ENCODE measurements around the gene APBA3. TPM values are rescaled to one million over a fixed set of nuclear protein-coding genes. Genes with fewer than 3 reads are reported as not detected.

The APBA3 gene
- total RNA-seq, 2 experiments from 2014 or later = 45.8 to 50.0 TPM

DNA sequence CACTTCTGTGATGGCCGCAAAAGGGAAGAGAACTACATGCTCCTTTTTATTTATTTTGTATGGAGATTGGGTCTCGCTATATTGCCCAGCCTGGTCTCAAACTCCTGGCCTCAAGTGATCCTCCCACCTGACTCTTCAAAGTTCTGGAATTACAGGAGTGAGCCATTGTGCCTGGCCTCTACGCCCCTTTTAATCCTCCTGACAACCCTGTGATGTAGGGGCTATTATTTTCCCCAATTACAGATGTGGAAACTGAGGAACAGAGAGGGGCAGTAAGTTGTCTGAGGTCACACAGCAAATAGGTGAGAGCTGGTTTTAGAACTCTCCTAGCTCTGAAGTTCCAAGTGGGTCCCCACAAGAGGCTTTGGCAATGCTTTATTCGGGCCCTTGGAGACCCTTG, 41.6 kb downstream of the APBA3 start:
- Mint-ChIP-seq H3K27me3 (peaks cover 8% of the 10 kb centered on the region), H3K36me3 (ENCODE audit: low read depth) (no peaks in the 10 kb centered on the region), H3K4me1 (ENCODE audit: low read depth) (peaks cover 4% of the 10 kb centered on the region), H3K27ac (no peak overlapping the region), H3K4me3 (no peak overlapping the region), H3K9me3 (no peaks in the 10 kb centered on the region)
- DNase-seq (no peak), ATAC-seq (ENCODE audit: poor library complexity) (no peak)
- Histone ChIP-seq H3K9me3 (ENCODE audit: control insufficient read depth in 1 of 2, insufficient read depth in 1 of 2, low read length in 2 of 2) (peaks cover 0 to 5% of the 10 kb centered on the region in 2 experiments), H3K4me3 (ENCODE audit: low read length) (no peak overlapping the region), H3K36me3 (ENCODE audit: insufficient read depth, low read length) (no peaks in the 10 kb centered on the region), H3K4me1 (ENCODE audit: insufficient read depth, low read length) (peaks cover 33% of the 10 kb centered on the region), H3K27me3 (ENCODE audit: control insufficient read depth in 1 of 2, insufficient read depth in 2 of 2, low read length in 2 of 2) (peaks cover 14 to 15% of the 10 kb centered on the region in 2 experiments), H3K27ac (ENCODE audit: low read depth in 1 of 2, low read length in 2 of 2) (no peak overlapping the region)
- CTCF ChIA-PET = interaction anchor here (0.7 to 1.2 kb wide), 2 partner anchors 58 to 102 kb away, joined by 3 to 4 read pairs; no protein-coding TSS in a partner anchor
- intact Hi-C loops (cut with DNase I, micrococcal nuclease) = no loop called here
- POLR2A ChIA-PET = interaction anchor here (3.2 kb wide), 1 partner anchor 43 kb away, joined by 28 read pairs; the partner anchor contains the start of genes APBA3 and MRPL54
- TF ChIP-seq, protein P1, sequence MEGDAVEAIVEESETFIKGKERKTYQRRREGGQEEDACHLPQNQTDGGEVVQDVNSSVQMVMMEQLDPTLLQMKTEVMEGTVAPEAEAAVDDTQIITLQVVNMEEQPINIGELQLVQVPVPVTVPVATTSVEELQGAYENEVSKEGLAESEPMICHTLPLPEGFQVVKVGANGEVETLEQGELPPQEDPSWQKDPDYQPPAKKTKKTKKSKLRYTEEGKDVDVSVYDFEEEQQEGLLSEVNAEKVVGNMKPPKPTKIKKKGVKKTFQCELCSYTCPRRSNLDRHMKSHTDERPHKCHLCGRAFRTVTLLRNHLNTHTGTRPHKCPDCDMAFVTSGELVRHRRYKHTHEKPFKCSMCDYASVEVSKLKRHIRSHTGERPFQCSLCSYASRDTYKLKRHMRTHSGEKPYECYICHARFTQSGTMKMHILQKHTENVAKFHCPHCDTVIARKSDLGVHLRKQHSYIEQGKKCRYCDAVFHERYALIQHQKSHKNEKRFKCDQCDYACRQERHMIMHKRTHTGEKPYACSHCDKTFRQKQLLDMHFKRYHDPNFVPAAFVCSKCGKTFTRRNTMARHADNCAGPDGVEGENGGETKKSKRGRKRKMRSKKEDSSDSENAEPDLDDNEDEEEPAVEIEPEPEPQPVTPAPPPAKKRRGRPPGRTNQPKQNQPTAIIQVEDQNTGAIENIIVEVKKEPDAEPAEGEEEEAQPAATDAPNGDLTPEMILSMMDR (IDR thresholded peaks at IDR 0.05) = no peak

DNA sequence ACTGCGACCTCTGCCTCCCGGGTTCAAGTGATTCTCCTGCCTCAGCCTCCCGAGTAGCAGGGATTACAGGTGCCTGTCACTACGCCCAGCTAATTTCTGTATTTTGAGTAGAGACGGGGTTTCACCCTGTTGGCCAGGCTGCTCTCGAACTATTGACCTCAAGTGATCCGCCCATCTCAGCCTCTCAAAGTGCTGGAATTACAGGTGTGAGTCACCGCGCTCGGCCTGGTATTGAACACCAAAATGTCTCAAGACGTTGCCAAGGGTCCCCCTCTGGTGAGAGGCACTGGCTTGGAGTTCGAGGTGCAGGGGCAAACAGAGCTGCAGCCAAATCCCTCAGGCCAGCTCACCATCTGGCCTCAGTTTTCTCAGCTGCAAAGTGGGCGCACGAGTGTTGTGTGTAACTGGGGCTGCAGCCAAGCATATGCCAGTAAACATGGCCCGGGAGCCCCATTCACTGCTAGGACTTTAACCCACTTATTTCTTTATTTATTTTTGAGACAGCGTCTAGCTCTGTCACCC, 45.3 kb downstream of the APBA3 start:
- ChIA-PET POLR2A (no interaction called here), CTCF (interaction anchor here (0.5 to 0.6 kb wide), 2 partner anchors 477 to 1108 kb away, joined by 3 to 4 read pairs; no protein-coding TSS in a partner anchor)
- peaks cover 16% of the 10 kb centered on the region for H3K4me1 ChIP-seq (ENCODE audit: insufficient read depth, low read length)
- H3K27ac ChIP-seq (ENCODE audit: low read depth in 1 of 2, low read length in 2 of 2) = no peak overlapping the region
- no peak overlapping the region for H3K4me3 Mint-ChIP-seq
- TF ChIP-seq, protein P1 (IDR thresholded peaks at IDR 0.05) = no peak
- ATAC-seq (ENCODE audit: poor library complexity) (no peak), DNase-seq (no peak)
- peaks cover 8% of the 10 kb centered on the region for H3K27me3 Mint-ChIP-seq
- peaks cover 5 to 11% of the 10 kb centered on the region in 2 experiments for H3K27me3 ChIP-seq (ENCODE audit: control insufficient read depth in 1 of 2, insufficient read depth in 2 of 2, low read length in 2 of 2)
- intact Hi-C loops (cut with DNase I, micrococcal nuclease) = no loop called here
- H3K36me3 ChIP-seq (ENCODE audit: insufficient read depth, low read length) = no peaks in the 10 kb centered on the region
- H3K9me3 ChIP-seq (ENCODE audit: control insufficient read depth in 1 of 2, insufficient read depth in 1 of 2, low read length in 2 of 2) = no peaks in the 10 kb centered on the region
- no peaks in the 10 kb centered on the region for H3K9me3 Mint-ChIP-seq
- H3K4me1 Mint-ChIP-seq (ENCODE audit: low read depth) = peaks cover 6% of the 10 kb centered on the region
- H3K27ac Mint-ChIP-seq = no peak overlapping the region
- H3K4me3 ChIP-seq (ENCODE audit: low read length) = no peak overlapping the region
- no peaks in the 10 kb centered on the region for H3K36me3 Mint-ChIP-seq (ENCODE audit: low read depth)

DNA sequence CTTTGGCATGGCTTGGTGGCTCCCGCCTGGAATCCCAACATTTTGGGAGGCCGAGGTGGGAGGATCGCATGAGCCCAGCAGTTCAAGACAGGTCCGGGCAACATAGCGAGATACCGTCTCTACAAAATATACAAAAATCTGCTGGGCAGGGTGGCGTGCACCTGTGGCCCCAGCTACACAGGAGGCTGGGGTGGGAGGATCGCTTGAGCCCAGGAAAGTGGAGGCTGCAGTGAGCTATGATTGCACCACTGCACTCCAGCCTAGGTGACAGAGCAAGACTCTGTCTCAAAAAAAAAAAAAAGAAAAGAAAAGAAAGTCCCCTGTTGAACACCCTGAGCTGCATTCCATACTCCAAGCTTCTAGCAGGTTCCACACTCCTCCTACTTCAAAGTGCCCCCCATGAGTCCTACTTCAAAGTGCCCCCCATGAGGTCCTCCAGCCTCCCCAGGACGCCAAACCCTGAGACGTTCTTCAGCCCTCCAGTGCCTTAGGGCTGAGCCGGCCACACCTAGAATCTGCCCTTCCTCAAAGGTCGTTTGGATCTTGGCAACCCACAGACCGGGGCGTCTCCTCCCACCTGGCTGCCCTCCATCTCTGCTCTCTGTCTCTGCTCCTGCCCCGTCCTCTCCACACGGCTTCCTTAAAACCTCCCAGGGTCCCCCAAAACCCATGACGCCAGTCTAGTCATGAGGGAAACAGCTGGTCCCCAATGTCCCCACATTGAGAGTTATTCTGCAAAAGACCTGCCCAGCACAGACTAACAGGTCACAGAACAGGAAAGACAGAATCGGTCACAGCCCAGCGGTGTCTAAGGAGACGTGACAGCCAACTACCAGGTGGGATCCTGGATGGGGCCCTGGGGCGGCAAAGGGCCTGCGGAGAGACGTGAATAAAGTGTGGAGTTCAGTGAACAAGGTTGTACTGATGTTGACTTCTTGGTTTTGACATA, 48.6 kb downstream of the APBA3 start:
- H3K27me3 Mint-ChIP-seq = peaks cover 4% of the 10 kb centered on the region
- intact Hi-C loops (cut with DNase I, micrococcal nuclease) = no loop called here
- H3K27ac Mint-ChIP-seq = no peak overlapping the region
- no peaks in the 10 kb centered on the region for H3K36me3 Mint-ChIP-seq (ENCODE audit: low read depth)
- H3K4me1 Mint-ChIP-seq (ENCODE audit: low read depth) = peaks cover 6% of the 10 kb centered on the region
- no peak for DNase-seq
- CTCF ChIA-PET = no interaction called here
- peaks cover 0 to 7% of the 10 kb centered on the region in 2 experiments for H3K27me3 ChIP-seq (ENCODE audit: control insufficient read depth in 1 of 2, insufficient read depth in 2 of 2, low read length in 2 of 2)
- H3K4me3 ChIP-seq (ENCODE audit: low read length) = no peak overlapping the region
- POLR2A ChIA-PET = no interaction called here
- H3K9me3 ChIP-seq (ENCODE audit: control insufficient read depth in 1 of 2, insufficient read depth in 1 of 2, low read length in 2 of 2) = peaks cover 0 to 3% of the 10 kb centered on the region in 2 experiments
- H3K27ac ChIP-seq (ENCODE audit: low read depth in 1 of 2, low read length in 2 of 2) = no peak overlapping the region
- H3K4me1 ChIP-seq (ENCODE audit: insufficient read depth, low read length) = peaks cover 4% of the 10 kb centered on the region
- ATAC-seq (ENCODE audit: poor library complexity) = no peak
- no peaks in the 10 kb centered on the region for H3K9me3 Mint-ChIP-seq
- TF ChIP-seq, protein P1 (IDR thresholded peaks at IDR 0.05) = no peak
- no peak overlapping the region for H3K4me3 Mint-ChIP-seq
- H3K36me3 ChIP-seq (ENCODE audit: insufficient read depth, low read length) = no peaks in the 10 kb centered on the region
